WTC11 (cell line): ENCODE data around the gene GREM1.

ENCODE experiments used
- ATF1 ChIP-seq: sonication (generic); formaldehyde crosslinking; IDR thresholded peaks from 2 replicates; pipeline ENCODE4 v1.8.1; 2023; ENCODE audit warnings: mild to moderate bottlenecking, moderate library complexity, missing genetic modification reagents
- JUN ChIP-seq: sonication (generic); formaldehyde crosslinking; IDR thresholded peaks from 2 replicates; pipeline ENCODE4 v1.8.0; 2023; ENCODE audit warnings: mild to moderate bottlenecking, missing genetic modification reagents
- TF ChIP-seq, protein P1 (sequence below): fragments of 200-600 bp; IDR thresholded peaks from 2 replicates; pipeline ENCODE4 v1.8.0; 2022; ENCODE audit warnings: antibody characterized with exemption
- TF ChIP-seq, protein P2 (sequence below): sonication (generic); formaldehyde crosslinking; IDR thresholded peaks from 2 replicates; pipeline ENCODE4 v1.8.1; 2022; ENCODE audit warnings: low read depth, missing genetic modification reagents, borderline replicate concordance
- TF ChIP-seq, protein P3 (sequence below): sonication (generic); formaldehyde crosslinking; IDR thresholded peaks from 2 replicates; pipeline ENCODE4 v1.8.1; 2023; ENCODE audit warnings: mild to moderate bottlenecking, missing genetic modification reagents, moderate library complexity
- TF ChIP-seq, protein P4 (sequence below): sonication (generic); formaldehyde crosslinking; IDR thresholded peaks from 2 replicates; pipeline ENCODE4 v1.8.0; 2022; ENCODE audit warnings: mild to moderate bottlenecking, missing genetic modification reagents
- TF ChIP-seq, protein P5 (sequence below): sonication (generic); formaldehyde crosslinking; conservative IDR thresholded peaks from 2 replicates; pipeline ENCODE4 v1.8.1; 2022; ENCODE audit warnings: mild to moderate bottlenecking, missing genetic modification reagents
- TF ChIP-seq, protein P6 (sequence below): sonication (generic); formaldehyde crosslinking; conservative IDR thresholded peaks from 2 replicates; pipeline ENCODE4 v1.8.1; 2023; ENCODE audit warnings: mild to moderate bottlenecking, low read depth, missing genetic modification reagents, moderate library complexity

DNA sequence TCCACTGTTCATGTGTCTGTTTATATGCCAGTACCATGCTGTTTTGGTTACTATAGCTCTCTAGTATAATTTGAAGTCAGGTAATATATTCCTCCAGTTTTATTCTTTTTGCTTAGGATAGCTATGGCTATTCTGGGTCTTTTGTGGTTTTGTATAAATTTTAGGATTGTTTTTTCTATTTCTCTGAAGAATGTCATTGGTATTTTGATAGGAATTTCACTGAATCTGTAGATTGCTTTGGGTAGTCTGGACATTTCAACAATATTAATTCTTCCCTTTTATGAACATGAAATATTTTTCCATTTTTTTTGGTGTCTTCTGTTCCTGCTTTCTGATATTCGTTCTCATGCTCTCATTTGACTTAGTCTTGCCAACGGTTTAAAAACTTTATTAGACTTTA is 39.6 kb downstream of the GREM1 start:
- TF ChIP-seq, protein P1, sequence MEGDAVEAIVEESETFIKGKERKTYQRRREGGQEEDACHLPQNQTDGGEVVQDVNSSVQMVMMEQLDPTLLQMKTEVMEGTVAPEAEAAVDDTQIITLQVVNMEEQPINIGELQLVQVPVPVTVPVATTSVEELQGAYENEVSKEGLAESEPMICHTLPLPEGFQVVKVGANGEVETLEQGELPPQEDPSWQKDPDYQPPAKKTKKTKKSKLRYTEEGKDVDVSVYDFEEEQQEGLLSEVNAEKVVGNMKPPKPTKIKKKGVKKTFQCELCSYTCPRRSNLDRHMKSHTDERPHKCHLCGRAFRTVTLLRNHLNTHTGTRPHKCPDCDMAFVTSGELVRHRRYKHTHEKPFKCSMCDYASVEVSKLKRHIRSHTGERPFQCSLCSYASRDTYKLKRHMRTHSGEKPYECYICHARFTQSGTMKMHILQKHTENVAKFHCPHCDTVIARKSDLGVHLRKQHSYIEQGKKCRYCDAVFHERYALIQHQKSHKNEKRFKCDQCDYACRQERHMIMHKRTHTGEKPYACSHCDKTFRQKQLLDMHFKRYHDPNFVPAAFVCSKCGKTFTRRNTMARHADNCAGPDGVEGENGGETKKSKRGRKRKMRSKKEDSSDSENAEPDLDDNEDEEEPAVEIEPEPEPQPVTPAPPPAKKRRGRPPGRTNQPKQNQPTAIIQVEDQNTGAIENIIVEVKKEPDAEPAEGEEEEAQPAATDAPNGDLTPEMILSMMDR = no peak
- TF ChIP-seq, protein P2, sequence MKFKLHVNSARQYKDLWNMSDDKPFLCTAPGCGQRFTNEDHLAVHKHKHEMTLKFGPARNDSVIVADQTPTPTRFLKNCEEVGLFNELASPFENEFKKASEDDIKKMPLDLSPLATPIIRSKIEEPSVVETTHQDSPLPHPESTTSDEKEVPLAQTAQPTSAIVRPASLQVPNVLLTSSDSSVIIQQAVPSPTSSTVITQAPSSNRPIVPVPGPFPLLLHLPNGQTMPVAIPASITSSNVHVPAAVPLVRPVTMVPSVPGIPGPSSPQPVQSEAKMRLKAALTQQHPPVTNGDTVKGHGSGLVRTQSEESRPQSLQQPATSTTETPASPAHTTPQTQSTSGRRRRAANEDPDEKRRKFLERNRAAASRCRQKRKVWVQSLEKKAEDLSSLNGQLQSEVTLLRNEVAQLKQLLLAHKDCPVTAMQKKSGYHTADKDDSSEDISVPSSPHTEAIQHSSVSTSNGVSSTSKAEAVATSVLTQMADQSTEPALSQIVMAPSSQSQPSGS (CRISPR knock-in tag) = no peak
- TF ChIP-seq, protein P3, sequence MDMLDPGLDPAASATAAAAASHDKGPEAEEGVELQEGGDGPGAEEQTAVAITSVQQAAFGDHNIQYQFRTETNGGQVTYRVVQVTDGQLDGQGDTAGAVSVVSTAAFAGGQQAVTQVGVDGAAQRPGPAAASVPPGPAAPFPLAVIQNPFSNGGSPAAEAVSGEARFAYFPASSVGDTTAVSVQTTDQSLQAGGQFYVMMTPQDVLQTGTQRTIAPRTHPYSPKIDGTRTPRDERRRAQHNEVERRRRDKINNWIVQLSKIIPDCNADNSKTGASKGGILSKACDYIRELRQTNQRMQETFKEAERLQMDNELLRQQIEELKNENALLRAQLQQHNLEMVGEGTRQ (CRISPR knock-in tag) = no peak
- TF ChIP-seq, protein P4, sequence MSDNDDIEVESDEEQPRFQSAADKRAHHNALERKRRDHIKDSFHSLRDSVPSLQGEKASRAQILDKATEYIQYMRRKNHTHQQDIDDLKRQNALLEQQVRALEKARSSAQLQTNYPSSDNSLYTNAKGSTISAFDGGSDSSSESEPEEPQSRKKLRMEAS (CRISPR knock-in tag) = no peak
- TF ChIP-seq, protein P5, sequence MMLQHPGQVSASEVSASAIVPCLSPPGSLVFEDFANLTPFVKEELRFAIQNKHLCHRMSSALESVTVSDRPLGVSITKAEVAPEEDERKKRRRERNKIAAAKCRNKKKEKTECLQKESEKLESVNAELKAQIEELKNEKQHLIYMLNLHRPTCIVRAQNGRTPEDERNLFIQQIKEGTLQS = no peak
- TF ChIP-seq ATF1 (CRISPR knock-in tag) (no peak), JUN (no peak)
- TF ChIP-seq, protein P6, sequence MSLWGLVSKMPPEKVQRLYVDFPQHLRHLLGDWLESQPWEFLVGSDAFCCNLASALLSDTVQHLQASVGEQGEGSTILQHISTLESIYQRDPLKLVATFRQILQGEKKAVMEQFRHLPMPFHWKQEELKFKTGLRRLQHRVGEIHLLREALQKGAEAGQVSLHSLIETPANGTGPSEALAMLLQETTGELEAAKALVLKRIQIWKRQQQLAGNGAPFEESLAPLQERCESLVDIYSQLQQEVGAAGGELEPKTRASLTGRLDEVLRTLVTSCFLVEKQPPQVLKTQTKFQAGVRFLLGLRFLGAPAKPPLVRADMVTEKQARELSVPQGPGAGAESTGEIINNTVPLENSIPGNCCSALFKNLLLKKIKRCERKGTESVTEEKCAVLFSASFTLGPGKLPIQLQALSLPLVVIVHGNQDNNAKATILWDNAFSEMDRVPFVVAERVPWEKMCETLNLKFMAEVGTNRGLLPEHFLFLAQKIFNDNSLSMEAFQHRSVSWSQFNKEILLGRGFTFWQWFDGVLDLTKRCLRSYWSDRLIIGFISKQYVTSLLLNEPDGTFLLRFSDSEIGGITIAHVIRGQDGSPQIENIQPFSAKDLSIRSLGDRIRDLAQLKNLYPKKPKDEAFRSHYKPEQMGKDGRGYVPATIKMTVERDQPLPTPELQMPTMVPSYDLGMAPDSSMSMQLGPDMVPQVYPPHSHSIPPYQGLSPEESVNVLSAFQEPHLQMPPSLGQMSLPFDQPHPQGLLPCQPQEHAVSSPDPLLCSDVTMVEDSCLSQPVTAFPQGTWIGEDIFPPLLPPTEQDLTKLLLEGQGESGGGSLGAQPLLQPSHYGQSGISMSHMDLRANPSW (CRISPR knock-in tag) = no peak
